Fibroblast of lung (primary cell): Measurements from ENCODE around the gene STYX. TPM values are rescaled to one million over a fixed set of nuclear protein-coding genes. Genes with fewer than 3 reads are reported as not detected.
A peak's percentile ranks its signal among the peaks of the same experiment; 100 is the strongest.

Source experiments
- DNase-seq, 2 donors: peaks; one replicate each; pipeline versions ENCODE4 v3.0.0 to v3.0.0-alpha.2; 2010; ENCODE audit warnings: low read depth in 2 of 2
- H2AFZ ChIP-seq: 2 replicates; pipeline ENCODE4 v1.5.1; 2012; ENCODE audit warnings: low read length, control low read depth, inconsistent platforms
- H3K27ac ChIP-seq: 2 replicates; pipeline ENCODE4 v1.5.1; 2011; ENCODE audit warnings: low read length, control low read depth; ENCODE audit not compliant: insufficient read depth
- H3K27me3 ChIP-seq: 2 replicates; pipeline ENCODE4 v1.5.1; 2011; ENCODE audit warnings: mild to moderate bottlenecking, low read length; ENCODE audit not compliant: control insufficient read depth, insufficient read depth
- H3K36me3 ChIP-seq: 2 replicates; pipeline ENCODE4 v1.5.1; 2011; ENCODE audit warnings: low read length; ENCODE audit not compliant: control insufficient read depth, insufficient read depth
- H3K4me1 ChIP-seq: 2 replicates; pipeline ENCODE4 v1.5.1; 2011; ENCODE audit warnings: low read length; ENCODE audit not compliant: control insufficient read depth, insufficient read depth; ENCODE audit errors: extremely low read depth
- H3K4me2 ChIP-seq: 2 replicates; pipeline ENCODE4 v1.5.1; 2011; ENCODE audit warnings: low read length, control low read depth; ENCODE audit not compliant: insufficient read depth; ENCODE audit errors: extremely low read depth
- H3K4me3 ChIP-seq, 4 experiments: fragments of 200-600 bp in 1 of 4; sonication (generic) in 1 of 4; replicated peaks in 1 of 4; 2 replicates each; pipeline ENCODE4 v1.5.1; 2011 to 2016; ENCODE audit warnings: low read length in 4 of 4, low read depth in 3 of 4, mild to moderate bottlenecking in 3 of 4, control low read depth in 2 of 4, inconsistent platforms in 1 of 4, mixed read lengths in 1 of 4; ENCODE audit not compliant: insufficient read depth in 1 of 4; ENCODE audit errors: control extremely low read depth in 1 of 4
- H3K79me2 ChIP-seq: 2 replicates; pipeline ENCODE4 v1.5.1; 2012; ENCODE audit warnings: mild to moderate bottlenecking, low read length, inconsistent platforms; ENCODE audit not compliant: control insufficient read depth, insufficient read depth
- H3K9ac ChIP-seq: 2 replicates; pipeline ENCODE4 v1.5.1; 2011; ENCODE audit warnings: mild to moderate bottlenecking, low read length, control low read depth; ENCODE audit not compliant: insufficient read depth
- H3K9me3 ChIP-seq: 2 replicates; pipeline ENCODE4 v1.5.1; 2012; ENCODE audit warnings: low read depth, low read length; ENCODE audit not compliant: control insufficient read depth, insufficient read depth
- H4K20me1 ChIP-seq: 2 replicates; pipeline ENCODE4 v1.5.1; 2011; ENCODE audit warnings: low read length; ENCODE audit not compliant: control insufficient read depth, insufficient read depth; ENCODE audit errors: extremely low read depth
- EZH2 ChIP-seq: IDR thresholded peaks from 2 replicates; pipeline ENCODE4 v1.5.1; 2012; ENCODE audit warnings: low read length, control low read depth, mild to moderate bottlenecking; ENCODE audit errors: missing control alignments
- polyA plus RNA-seq, 2 donors: library from polyadenylated mRNA; depleted of rRNA in 1 of 2; stranded (reverse) in 1 of 2; unstranded in 1 of 2; fragments of >200 nt; gene quantifications; 2 replicates each; pipeline ENCODE4 v1.2.1, GENCODE V29; 2011 to 2012; ENCODE audit warnings: missing spikeins in 1 of 2
- total RNA-seq: library from RNA; depleted of rRNA; stranded (reverse); fragments of >200 nt; gene quantifications from 2 replicates; pipeline ENCODE4 v1.2.1, GENCODE V29; 2014
- TF ChIP-seq, protein P1 (sequence below), 2 donors: IDR thresholded peaks in 1 of 2; conservative IDR thresholded peaks in 1 of 2; 1 replicate in 1 of 2; 2 replicates in 1 of 2; pipeline ENCODE4 v1.5.1; 2011 to 2012; ENCODE audit warnings: low read length in 2 of 2, control low read depth in 1 of 2, inconsistent platforms in 1 of 2, low read depth in 1 of 2, mild to moderate bottlenecking in 1 of 2

The STYX gene
- total and polyA plus RNA-seq, 2 donors (not counting 1 experiment from before 2014, with no cell fraction given) = 14.9 to 17.0 TPM

DNA sequence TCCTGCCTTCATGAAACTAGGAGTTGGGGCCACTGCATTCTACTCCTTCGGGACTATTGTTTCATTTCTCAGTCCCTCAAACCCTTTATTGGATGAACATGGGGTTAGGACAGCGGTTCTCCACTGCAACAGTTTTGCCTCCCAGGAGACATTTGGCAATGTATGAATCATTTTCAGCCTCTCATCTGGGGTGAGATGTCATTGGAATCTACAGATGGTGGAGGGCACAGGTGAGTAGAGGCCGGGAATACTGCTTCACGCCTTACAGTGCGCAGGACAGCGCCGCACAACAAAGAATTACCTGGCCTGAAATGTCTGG, 62.1 kb downstream of the STYX start:
- no peak for DNase-seq
- no peaks in the 10 kb centered on the region for H3K27me3 ChIP-seq
- TF ChIP-seq, protein P1, sequence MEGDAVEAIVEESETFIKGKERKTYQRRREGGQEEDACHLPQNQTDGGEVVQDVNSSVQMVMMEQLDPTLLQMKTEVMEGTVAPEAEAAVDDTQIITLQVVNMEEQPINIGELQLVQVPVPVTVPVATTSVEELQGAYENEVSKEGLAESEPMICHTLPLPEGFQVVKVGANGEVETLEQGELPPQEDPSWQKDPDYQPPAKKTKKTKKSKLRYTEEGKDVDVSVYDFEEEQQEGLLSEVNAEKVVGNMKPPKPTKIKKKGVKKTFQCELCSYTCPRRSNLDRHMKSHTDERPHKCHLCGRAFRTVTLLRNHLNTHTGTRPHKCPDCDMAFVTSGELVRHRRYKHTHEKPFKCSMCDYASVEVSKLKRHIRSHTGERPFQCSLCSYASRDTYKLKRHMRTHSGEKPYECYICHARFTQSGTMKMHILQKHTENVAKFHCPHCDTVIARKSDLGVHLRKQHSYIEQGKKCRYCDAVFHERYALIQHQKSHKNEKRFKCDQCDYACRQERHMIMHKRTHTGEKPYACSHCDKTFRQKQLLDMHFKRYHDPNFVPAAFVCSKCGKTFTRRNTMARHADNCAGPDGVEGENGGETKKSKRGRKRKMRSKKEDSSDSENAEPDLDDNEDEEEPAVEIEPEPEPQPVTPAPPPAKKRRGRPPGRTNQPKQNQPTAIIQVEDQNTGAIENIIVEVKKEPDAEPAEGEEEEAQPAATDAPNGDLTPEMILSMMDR (conservative IDR thresholded peaks at IDR 0.05 in 1 of 2, IDR thresholded peaks at IDR 0.05 in 1 of 2; ENCODE audit: low read depth in 1 of 2, low read length in 2 of 2) = no peak
- no peak for TF ChIP-seq EZH2
- peak overlapping the region; percentile 86 for H3K4me2 ChIP-seq
- peaks cover 7% of the 10 kb centered on the region for H3K4me1 ChIP-seq
- H3K36me3 ChIP-seq = no peaks in the 10 kb centered on the region
- H2AFZ ChIP-seq = peak overlapping the region; percentile 94
- H3K4me3 ChIP-seq = peak overlapping the region; percentile 55 to 76 (median 70)
- peak overlapping the region; percentile 72 for H3K9ac ChIP-seq
- H3K79me2 ChIP-seq = peaks cover 38% of the 10 kb centered on the region
- H4K20me1 ChIP-seq = no peaks in the 10 kb centered on the region
- no peaks in the 10 kb centered on the region for H3K9me3 ChIP-seq
- H3K27ac ChIP-seq = peak overlapping the region; percentile 95

DNA sequence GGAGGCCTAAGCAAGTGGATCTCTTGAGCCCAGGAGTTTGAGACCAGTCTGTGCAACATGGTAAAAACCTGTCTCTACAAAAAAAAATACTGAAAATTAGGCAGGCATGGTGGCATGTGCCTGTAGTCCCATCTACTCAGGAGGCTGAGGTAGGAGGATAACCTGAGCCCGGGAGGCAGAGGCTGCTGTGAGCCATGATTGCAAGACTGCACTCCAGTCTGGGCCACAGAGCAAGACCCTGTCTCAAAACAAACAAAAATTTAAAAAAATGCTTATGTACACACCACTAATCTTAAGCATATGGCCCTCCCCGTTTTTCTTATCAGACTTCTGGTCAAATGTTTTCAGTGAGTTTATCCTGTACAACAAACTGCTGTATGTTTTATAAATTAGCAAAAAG, 63.1 kb downstream of the STYX start:
- no peaks in the 10 kb centered on the region for H3K27me3 ChIP-seq
- H3K79me2 ChIP-seq = peaks cover 30% of the 10 kb centered on the region
- no peak overlapping the region for H3K9ac ChIP-seq
- H3K9me3 ChIP-seq = no peaks in the 10 kb centered on the region
- no peak overlapping the region for H3K4me2 ChIP-seq
- no peak overlapping the region for H2AFZ ChIP-seq
- no peaks in the 10 kb centered on the region for H4K20me1 ChIP-seq
- H3K27ac ChIP-seq = no peak overlapping the region
- no peak for DNase-seq
- no peak overlapping the region for H3K4me3 ChIP-seq
- no peaks in the 10 kb centered on the region for H3K36me3 ChIP-seq
- peaks cover 7% of the 10 kb centered on the region for H3K4me1 ChIP-seq
- TF ChIP-seq, protein P1 (conservative IDR thresholded peaks at IDR 0.05 in 1 of 2, IDR thresholded peaks at IDR 0.05 in 1 of 2; ENCODE audit: low read depth in 1 of 2, low read length in 2 of 2) = no peak
- TF ChIP-seq EZH2 = no peak

DNA sequence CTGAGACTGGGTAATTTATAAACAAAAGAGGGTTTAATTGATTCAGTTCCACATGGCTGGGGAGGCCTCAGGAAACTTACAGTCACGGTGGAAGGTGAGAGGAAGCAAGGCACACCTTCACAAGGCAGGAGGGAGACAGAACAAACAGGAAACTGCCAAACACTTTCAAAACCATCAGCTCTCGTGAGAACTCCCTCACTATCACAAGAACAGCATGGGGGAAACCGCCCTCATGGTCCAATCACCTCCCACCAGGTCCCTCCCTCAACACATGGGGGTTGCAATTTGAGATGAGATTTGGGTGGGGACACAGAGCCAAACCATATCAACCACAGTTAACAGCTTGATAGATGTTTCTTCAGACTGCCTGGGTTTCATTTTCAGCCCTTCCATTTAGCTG, 67.7 kb downstream of the STYX start:
- DNase-seq = no peak
- Histone ChIP-seq H3K4me1 (peaks cover 7% of the 10 kb centered on the region), H3K9me3 (no peaks in the 10 kb centered on the region), H3K9ac (no peak overlapping the region), H3K36me3 (no peaks in the 10 kb centered on the region), H3K79me2 (no peaks in the 10 kb centered on the region), H3K4me3 (no peak overlapping the region), H3K27me3 (no peaks in the 10 kb centered on the region), H3K4me2 (no peak overlapping the region), H2AFZ (no peak overlapping the region), H4K20me1 (no peaks in the 10 kb centered on the region), H3K27ac (no peak overlapping the region)
- no peak for TF ChIP-seq EZH2
- TF ChIP-seq, protein P1 (conservative IDR thresholded peaks at IDR 0.05 in 1 of 2, IDR thresholded peaks at IDR 0.05 in 1 of 2; ENCODE audit: low read depth in 1 of 2, low read length in 2 of 2) = no peak
